SK-N-SH (cell line): ENCODE results near the gene TGDS. TPM values are rescaled to one million over a fixed set of nuclear protein-coding genes. Genes with fewer than 3 reads are reported as not detected.

Experiments
- CTCF ChIA-PET: fragments of 300-600, 350-600 bp; formaldehyde crosslinking; extraction: SDS; loops from one replicate; lab custom pipeline; 2021; lab: Yijun Ruan, JAX
- POLR2A ChIA-PET: fragments of 350-600 bp; sonication (Branson Sonifier 250); formaldehyde crosslinking; extraction: SDS; loops from one replicate; lab custom pipeline; 2020; ENCODE audit warnings: antibody characterized with exemption, inconsistent platforms; lab: Yijun Ruan, JAX
- DNase-seq: peaks from one replicate; pipeline ENCODE4 v3.0.0; 2012
- H2AFZ ChIP-seq: fragments of 200-600 bp; sonication (generic); 2 replicates; pipeline ENCODE4 v1.8.1; 2016; ENCODE audit warnings: antibody characterized with exemption, mild to moderate bottlenecking, low read depth
- H3F3A ChIP-seq: fragments of 200-600 bp; sonication (generic); replicated peaks from 2 replicates; pipeline ENCODE3; 2016; ENCODE audit warnings: antibody characterized with exemption, mild to moderate bottlenecking; ENCODE audit not compliant: insufficient read depth
- H3K27ac ChIP-seq, 2 experiments: fragments of 200-500 bp in 1 of 2; fragments of 200-600 bp in 1 of 2; sonication (Bioruptor generic) in 1 of 2; sonication (generic), shearing (Covaris generic) in 1 of 2; 2 replicates each; pipeline versions ENCODE4 v1.5.1 to v1.6.1; 2014 to 2016; ENCODE audit warnings: low read depth in 2 of 2, inconsistent platforms in 1 of 2, low read length in 1 of 2, mild to moderate bottlenecking in 1 of 2, mixed read lengths in 1 of 2
- H3K27me3 ChIP-seq: fragments of 200-600 bp; sonication (generic), shearing (Covaris generic); 2 replicates; pipeline ENCODE4 v1.6.1; 2016; ENCODE audit warnings: mixed run types; ENCODE audit not compliant: insufficient read depth
- H3K36me3 ChIP-seq, 2 experiments: fragments of 200-500 bp in 1 of 2; fragments of 200-600 bp in 1 of 2; sonication (Bioruptor generic) in 1 of 2; sonication (generic) in 1 of 2; replicated peaks in 1 of 2; 2 replicates each; pipeline versions ENCODE3 to v1.5.1; 2014 to 2016; ENCODE audit warnings: low read length in 1 of 2, mild to moderate bottlenecking in 1 of 2; ENCODE audit not compliant: insufficient read depth in 2 of 2, control insufficient read depth in 1 of 2
- H3K4me1 ChIP-seq, 2 experiments: fragments of 200-500 bp in 1 of 2; fragments of 200-600 bp in 1 of 2; sonication (Bioruptor generic) in 1 of 2; sonication (generic), shearing (Covaris generic) in 1 of 2; 2 replicates each; pipeline versions ENCODE4 v1.5.1 to v1.6.1; 2014 to 2016; ENCODE audit warnings: low read depth in 1 of 2, low read length in 1 of 2, mixed run types in 1 of 2; ENCODE audit not compliant: insufficient read depth in 2 of 2, control insufficient read depth in 1 of 2
- H3K4me2 ChIP-seq: fragments of 200-600 bp; sonication (generic), shearing (Covaris generic); 2 replicates; pipeline ENCODE4 v1.6.1; 2017; ENCODE audit warnings: mixed run types
- H3K4me3 ChIP-seq, 2 experiments: fragments of 200-500 bp in 1 of 2; fragments of 200-600 bp in 1 of 2; sonication (Bioruptor generic) in 1 of 2; sonication (generic), shearing (Covaris generic) in 1 of 2; 2 replicates each; pipeline versions ENCODE4 v1.5.1 to v1.8.1; 2014 to 2016; ENCODE audit warnings: low read depth in 2 of 2, inconsistent platforms in 1 of 2, low read length in 1 of 2, mild to moderate bottlenecking in 1 of 2, mixed read lengths in 1 of 2, moderate library complexity in 1 of 2
- H3K79me2 ChIP-seq: fragments of 200-600 bp; sonication (generic); 2 replicates; pipeline ENCODE4 v1.8.1; 2017; ENCODE audit warnings: mild to moderate bottlenecking; ENCODE audit not compliant: insufficient read depth
- H3K9ac ChIP-seq: fragments of 200-600 bp; sonication (generic); 2 replicates; pipeline ENCODE4 v1.6.1; 2017; ENCODE audit warnings: mixed run types
- H3K9me2 ChIP-seq: fragments of 200-600 bp; sonication (generic); 2 replicates; pipeline ENCODE4 v1.6.1; 2017; ENCODE audit warnings: mixed run types
- H3K9me3 ChIP-seq: fragments of 200-600 bp; sonication (generic); 2 replicates; pipeline ENCODE4 v1.6.1; 2017; ENCODE audit warnings: mixed run types, mild to moderate bottlenecking, moderate library complexity
- H4K20me1 ChIP-seq: fragments of 200-600 bp; sonication (generic); 2 replicates; pipeline ENCODE4 v1.6.1; 2017; ENCODE audit warnings: mild to moderate bottlenecking, mixed run types; ENCODE audit not compliant: insufficient read depth
- CHD2 ChIP-seq: fragments of 150-350 bp; IDR thresholded peaks from 2 replicates; pipeline ENCODE4 v1.6.1; 2018; ENCODE audit warnings: low read length; ENCODE audit not compliant: partially characterized antibody
- CTCF ChIP-seq: fragments of 200-600 bp; sonication (generic); IDR thresholded peaks from 2 replicates; pipeline ENCODE4 v1.6.1; 2017; ENCODE audit warnings: antibody characterized with exemption, mild to moderate bottlenecking, moderate library complexity
- FOXJ3 ChIP-seq: sonication (generic); formaldehyde crosslinking; IDR thresholded peaks from 2 replicates; pipeline ENCODE4 v1.5.1; 2020; ENCODE audit warnings: mild to moderate bottlenecking, missing genetic modification reagents
- FOXM1 ChIP-seq: IDR thresholded peaks from 2 replicates; pipeline ENCODE4 v1.4.0; 2012; ENCODE audit warnings: low read depth, mild to moderate bottlenecking
- GABPA ChIP-seq: IDR thresholded peaks from 2 replicates; pipeline ENCODE4 v1.4.0; 2012; ENCODE audit warnings: low read depth, mild to moderate bottlenecking
- GATA2 ChIP-seq: sonication (generic); formaldehyde crosslinking; IDR thresholded peaks from 2 replicates; pipeline ENCODE4 v1.5.0; 2020; ENCODE audit warnings: mild to moderate bottlenecking, missing genetic modification reagents
- JUND ChIP-seq: IDR thresholded peaks from 2 replicates; pipeline ENCODE4 v1.4.0; 2012
- MAX ChIP-seq: IDR thresholded peaks from 2 replicates; pipeline ENCODE4 v1.4.0; 2012; ENCODE audit warnings: low read depth
- NFIC ChIP-seq: IDR thresholded peaks from 2 replicates; pipeline ENCODE4 v1.4.0; 2012; ENCODE audit warnings: borderline replicate concordance
- RCOR1 ChIP-seq: fragments of 150-350 bp; IDR thresholded peaks from 2 replicates; pipeline ENCODE4 v1.6.1; 2017; ENCODE audit warnings: antibody characterized with exemption, low read length
- REST ChIP-seq: IDR thresholded peaks from 2 replicates; pipeline ENCODE4 v1.6.1; 2012; ENCODE audit warnings: mild to moderate bottlenecking, low read depth, low read length, moderate library complexity
- RFX5 ChIP-seq: IDR thresholded peaks from 2 replicates; pipeline ENCODE4 v1.6.1; 2012; ENCODE audit warnings: mild to moderate bottlenecking, improper control_type of control experiment, low read length
- RXRA ChIP-seq: IDR thresholded peaks from 2 replicates; pipeline ENCODE4 v1.4.0; 2012; ENCODE audit warnings: low read depth, mild to moderate bottlenecking, borderline replicate concordance
- SMC3 ChIP-seq: IDR thresholded peaks from 2 replicates; pipeline ENCODE4 v1.6.1; 2012; ENCODE audit warnings: low read depth, low read length, improper control_type of control experiment
- TAF1 ChIP-seq: IDR thresholded peaks from 2 replicates; pipeline ENCODE4 v1.6.1; 2012; ENCODE audit warnings: low read depth, mild to moderate bottlenecking, low read length, moderate library complexity, borderline replicate concordance
- TCF12 ChIP-seq: IDR thresholded peaks from 2 replicates; pipeline ENCODE4 v1.4.0; 2012
- TEAD4 ChIP-seq: IDR thresholded peaks from 2 replicates; pipeline ENCODE4 v1.4.0; 2012; ENCODE audit warnings: mild to moderate bottlenecking, borderline replicate concordance; ENCODE audit not compliant: insufficient read depth
- YY1 ChIP-seq: IDR thresholded peaks from 2 replicates; pipeline ENCODE4 v1.4.0; 2012; ENCODE audit warnings: low read depth, mild to moderate bottlenecking
- WGBS: methylation state at CpG from one replicate; pipeline ENCODE4 v1.1.6; 2017; ENCODE audit warnings: low lambda C conversion rate; 5-methylcytosine and 5-hydroxymethylcytosine counted together
- polyA plus RNA-seq, 3 experiments: library from polyadenylated mRNA; depleted of rRNA; stranded (reverse); fragments of >200 nt; gene quantifications; 2 replicates each; pipeline ENCODE4 v1.2.3, GENCODE V29; 2012
- TF ChIP-seq, protein P1 (sequence below): fragments of 150-350 bp; IDR thresholded peaks from 2 replicates; pipeline ENCODE4 v1.6.1; 2016; ENCODE audit warnings: mild to moderate bottlenecking, low read depth, low read length
- TF ChIP-seq, protein P2 (sequence below): IDR thresholded peaks from 2 replicates; pipeline ENCODE4 v1.4.0; 2012; ENCODE audit warnings: low read depth, borderline replicate concordance
- TF ChIP-seq, protein P3 (sequence below): IDR thresholded peaks from 2 replicates; pipeline ENCODE4; 2012

Gene TGDS
- polyA plus RNA-seq, 1 of the 3 experiments (the other 2 are of a cell fraction), result 8.2 TPM

DNA sequence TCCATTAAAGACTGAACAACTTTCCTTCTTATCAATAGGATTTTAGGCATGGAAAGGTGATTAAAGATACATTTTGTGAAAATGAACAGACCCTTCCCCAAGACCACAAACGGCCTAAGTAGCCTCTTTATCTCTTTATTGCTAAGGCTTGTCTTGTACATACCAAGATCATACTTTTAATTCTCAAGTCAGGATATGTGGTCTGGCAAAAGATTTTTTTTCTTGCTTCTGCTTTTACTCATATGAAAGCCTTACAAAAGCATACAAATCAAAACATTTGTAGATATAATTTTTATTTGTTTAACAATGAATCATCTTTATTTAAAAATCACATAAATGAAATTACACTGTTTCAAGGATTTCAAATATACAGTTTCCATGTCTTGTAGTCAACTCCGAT, 35.8 kb downstream of the TGDS start (continued):
- no peak for TF ChIP-seq REST
- TF ChIP-seq SMC3, result no peak

GRCh38 chr13:94559222-94559795, 36.6 kb downstream of the TGDS start:
- DNase-seq, result no peak
- Histone ChIP-seq H3K9ac (no peak overlapping the region), H3K9me3 (no peaks in the 10 kb centered on the region), H3K4me1 (no peaks in the 10 kb centered on the region; a peak in 1 of 4 replicates), H3K79me2 (no peaks in the 10 kb centered on the region), H2AFZ (no peak overlapping the region), H4K20me1 (no peaks in the 10 kb centered on the region), H3K36me3 (no peaks in the 10 kb centered on the region), H3K9me2 (no peaks in the 10 kb centered on the region), H3K4me2 (no peak overlapping the region), H3K27ac (no peak overlapping the region), H3K27me3 (no peaks in the 10 kb centered on the region), H3K4me3 (no peak overlapping the region), H3F3A (no peaks in the 10 kb centered on the region)
- CTCF ChIA-PET, result no interaction called here
- 75% methylated on average over 6 of the region's 6 CpGs for WGBS
- POLR2A ChIA-PET, result no interaction called here
- TF ChIP-seq, protein P1, sequence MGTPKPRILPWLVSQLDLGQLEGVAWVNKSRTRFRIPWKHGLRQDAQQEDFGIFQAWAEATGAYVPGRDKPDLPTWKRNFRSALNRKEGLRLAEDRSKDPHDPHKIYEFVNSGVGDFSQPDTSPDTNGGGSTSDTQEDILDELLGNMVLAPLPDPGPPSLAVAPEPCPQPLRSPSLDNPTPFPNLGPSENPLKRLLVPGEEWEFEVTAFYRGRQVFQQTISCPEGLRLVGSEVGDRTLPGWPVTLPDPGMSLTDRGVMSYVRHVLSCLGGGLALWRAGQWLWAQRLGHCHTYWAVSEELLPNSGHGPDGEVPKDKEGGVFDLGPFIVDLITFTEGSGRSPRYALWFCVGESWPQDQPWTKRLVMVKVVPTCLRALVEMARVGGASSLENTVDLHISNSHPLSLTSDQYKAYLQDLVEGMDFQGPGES, result no peak
- TF ChIP-seq NFIC, result no peak
- TF ChIP-seq YY1, result no peak
- TF ChIP-seq RCOR1, result no peak
- TF ChIP-seq, protein P2, sequence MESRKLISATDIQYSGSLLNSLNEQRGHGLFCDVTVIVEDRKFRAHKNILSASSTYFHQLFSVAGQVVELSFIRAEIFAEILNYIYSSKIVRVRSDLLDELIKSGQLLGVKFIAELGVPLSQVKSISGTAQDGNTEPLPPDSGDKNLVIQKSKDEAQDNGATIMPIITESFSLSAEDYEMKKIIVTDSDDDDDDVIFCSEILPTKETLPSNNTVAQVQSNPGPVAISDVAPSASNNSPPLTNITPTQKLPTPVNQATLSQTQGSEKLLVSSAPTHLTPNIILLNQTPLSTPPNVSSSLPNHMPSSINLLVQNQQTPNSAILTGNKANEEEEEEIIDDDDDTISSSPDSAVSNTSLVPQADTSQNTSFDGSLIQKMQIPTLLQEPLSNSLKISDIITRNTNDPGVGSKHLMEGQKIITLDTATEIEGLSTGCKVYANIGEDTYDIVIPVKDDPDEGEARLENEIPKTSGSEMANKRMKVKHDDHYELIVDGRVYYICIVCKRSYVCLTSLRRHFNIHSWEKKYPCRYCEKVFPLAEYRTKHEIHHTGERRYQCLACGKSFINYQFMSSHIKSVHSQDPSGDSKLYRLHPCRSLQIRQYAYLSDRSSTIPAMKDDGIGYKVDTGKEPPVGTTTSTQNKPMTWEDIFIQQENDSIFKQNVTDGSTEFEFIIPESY, result no peak
- no peak for TF ChIP-seq GABPA
- no peak for TF ChIP-seq FOXM1
- TF ChIP-seq GATA2, result no peak
- no peak for TF ChIP-seq JUND
- no peak for TF ChIP-seq CTCF
- no peak for TF ChIP-seq MAX
- TF ChIP-seq TEAD4, result no peak
- TF ChIP-seq RXRA, result no peak
- TF ChIP-seq RFX5, result no peak
- no peak for TF ChIP-seq TCF12
- TF ChIP-seq TAF1, result no peak
- no peak for TF ChIP-seq CHD2
- no peak for TF ChIP-seq FOXJ3
- TF ChIP-seq SMC3, result no peak
- TF ChIP-seq, protein P3, sequence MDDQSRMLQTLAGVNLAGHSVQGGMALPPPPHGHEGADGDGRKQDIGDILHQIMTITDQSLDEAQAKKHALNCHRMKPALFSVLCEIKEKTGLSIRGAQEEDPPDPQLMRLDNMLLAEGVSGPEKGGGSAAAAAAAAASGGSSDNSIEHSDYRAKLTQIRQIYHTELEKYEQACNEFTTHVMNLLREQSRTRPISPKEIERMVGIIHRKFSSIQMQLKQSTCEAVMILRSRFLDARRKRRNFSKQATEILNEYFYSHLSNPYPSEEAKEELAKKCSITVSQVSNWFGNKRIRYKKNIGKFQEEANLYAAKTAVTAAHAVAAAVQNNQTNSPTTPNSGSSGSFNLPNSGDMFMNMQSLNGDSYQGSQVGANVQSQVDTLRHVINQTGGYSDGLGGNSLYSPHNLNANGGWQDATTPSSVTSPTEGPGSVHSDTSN, result no peak
